ENCODE results near the gene EIF5B. TPM values are rescaled to one million over a fixed set of nuclear protein-coding genes. Genes with fewer than 3 reads are reported as not detected.

EIF5B gene
- polyA plus RNA-seq, 2 of the 4 experiments (the other 2 are of a cell fraction): 25.0 to 75.4 TPM

- ChIA-PET CTCF (interaction anchor here (1.2 to 3.1 kb wide), 2 partner anchors 11 to 12 kb away, joined by 3 to 18 read pairs; partner anchors contain the start of gene EIF5B), POLR2A (interaction anchor here (1.2 kb wide), 1 partner anchor 11 kb away, joined by 5 read pairs; the partner anchor contains the start of gene EIF5B)
- H3K27ac ChIP-seq: no peak overlapping the region
- TF ChIP-seq KDM1A (IDR thresholded peaks at IDR 0.05; ENCODE audit: low read depth) (no peak), FOXS1 (CRISPR knock-in tag; IDR thresholded peaks at IDR 0.05) (no peak), RCOR1 (IDR thresholded peaks at IDR 0.05; ENCODE audit: low read depth, low read length) (no peak), CBX8 (IDR thresholded peaks at IDR 0.05) (no peak), EHMT2 (IDR thresholded peaks at IDR 0.05; ENCODE audit: low read depth) (no peak), ELK1 (IDR thresholded peaks at IDR 0.05; ENCODE audit: low read depth, low read length) (no peak), CEBPB (IDR thresholded peaks at IDR 0.05) (no peak), HOXA7 (CRISPR knock-in tag; IDR thresholded peaks at IDR 0.05) (no peak), RNF2 (IDR thresholded peaks at IDR 0.05; ENCODE audit: borderline replicate concordance, low read depth) (no peak), TFCP2L1 (CRISPR knock-in tag; IDR thresholded peaks at IDR 0.05) (no peak), ZFP36 (IDR thresholded peaks at IDR 0.05; ENCODE audit: borderline replicate concordance, partially characterized antibody) (no peak), CHD2 (IDR thresholded peaks at IDR 0.05; ENCODE audit: low read length, partially characterized antibody) (no peak), JUN (IDR thresholded peaks at IDR 0.05) (no peak), CTCF (IDR thresholded peaks at IDR 0.05) (no peak), FOSB (CRISPR knock-in tag; IDR thresholded peaks at IDR 0.05) (no peak), BHLHE40 (IDR thresholded peaks at IDR 0.05; ENCODE audit: low read depth, low read length) (no peak), NR3C1 (IDR thresholded peaks at IDR 0.05) (no peak), GATA3 (IDR thresholded peaks at IDR 0.05; ENCODE audit: borderline replicate concordance) (no peak), REST (IDR thresholded peaks at IDR 0.05) (no peak)
- H3K4me2 ChIP-seq: no peak overlapping the region
- no peaks in the 10 kb centered on the region for H3K4me1 ChIP-seq
- DNase-seq (ENCODE audit: low read depth in 1 of 2, low spot score in 1 of 2) (no peak), ATAC-seq (no peak), FAIRE-seq (no peak)
- no peaks in the 10 kb centered on the region for H3K9me3 ChIP-seq
- no peak overlapping the region for H3K4me3 ChIP-seq
- WGBS (ENCODE audit: missing lambda C conversion rate): 92% methylated on average over 3 of the region's 3 CpGs
Measured at GRCh38 chr2:99348173-99348572, 11.0 kb downstream of the EIF5B start.

GRCh38 chr2:99350194-99350593 lies 13.0 kb downstream of the EIF5B start:
- Histone ChIP-seq H3K27ac (no peak overlapping the region), H3K4me1 (no peaks in the 10 kb centered on the region), H3K4me3 (no peak overlapping the region), H3K4me2 (no peak overlapping the region), H3K9me3 (no peaks in the 10 kb centered on the region)
- CTCF ChIA-PET: interaction anchor here (3.1 kb wide), 1 partner anchor 13 kb away, joined by 18 read pairs; the partner anchor contains the start of gene EIF5B
- no peak for FAIRE-seq
- no peak for DNase-seq (ENCODE audit: low read depth in 1 of 2, low spot score in 1 of 2)
- TF ChIP-seq SREBF2 (IDR thresholded peaks at IDR 0.05) (no peak), EP300 (IDR thresholded peaks at IDR 0.05) (no peak), NPAS2 (CRISPR knock-in tag; IDR thresholded peaks at IDR 0.05; ENCODE audit: borderline replicate concordance) (no peak), CHD2 (IDR thresholded peaks at IDR 0.05; ENCODE audit: low read length, partially characterized antibody) (no peak), REST (IDR thresholded peaks at IDR 0.05) (no peak), RARB (CRISPR knock-in tag; IDR thresholded peaks at IDR 0.05) (no peak), E2F6 (IDR thresholded peaks at IDR 0.05; ENCODE audit: borderline replicate concordance, low read depth) (no peak)
- no peak for ATAC-seq
- POLR2A ChIA-PET: no interaction called here

Data from A549 (cell line).